GM12878 (cell line): ENCODE measurements around the gene HSF2BP. TPM values are rescaled to one million over a fixed set of nuclear protein-coding genes. Genes with fewer than 3 reads are reported as not detected.

ENCODE experiments used
- BCL11A ChIP-seq: IDR thresholded peaks from 2 replicates; pipeline ENCODE4 v1.6.1; 2011; ENCODE audit warnings: low read depth, low read length
- LARP7 ChIP-seq: fragments of 450-650 bp; IDR thresholded peaks from 2 replicates; pipeline ENCODE4 v1.6.1; 2017; ENCODE audit warnings: mild to moderate bottlenecking
- POLR2AphosphoS2 ChIP-seq: IDR thresholded peaks from 2 replicates; pipeline ENCODE4 v1.6.1; 2011; ENCODE audit warnings: low read depth, mild to moderate bottlenecking, low read length, improper control_type of control experiment, moderate library complexity
- RCOR1 ChIP-seq: conservative IDR thresholded peaks from 2 replicates; pipeline ENCODE4 v1.6.1; 2012; ENCODE audit warnings: low read depth, low read length, improper control_type of control experiment
- ZNF24 ChIP-seq: fragments of 450-650 bp; IDR thresholded peaks from 2 replicates; pipeline ENCODE4 v1.6.1; 2017; ENCODE audit warnings: antibody characterized with exemption, mild to moderate bottlenecking
- polyA plus RNA-seq, 11 experiments: library from polyadenylated mRNA; depleted of rRNA in 4 of 11; unstranded in 6 of 11; stranded (reverse) in 5 of 11; fragments of >200 nt; fragmentation: Nextera tagmentation in 4 of 11; fragmentation: Illumina TruSeq in 1 of 11; extraction: Ambion mirVana in 4 of 11; extraction: Trizol in 1 of 11; gene quantifications; 1 replicate in 1 of 11; 2 replicates in 10 of 11; pipeline versions ENCODE4 v1.2.1 to v1.2.3, GENCODE V29; 2011 to 2016; ENCODE audit warnings: inconsistent platforms in 2 of 11, missing spikeins in 2 of 11, low read depth in 1 of 11
- total RNA-seq, 4 experiments: library from RNA; depleted of rRNA in 3 of 4; stranded (reverse); fragments of >200 nt in 3 of 4; fragmentation: Illumina TruSeq in 1 of 4; extraction: Trizol in 1 of 4; gene quantifications; 2 replicates each; pipeline versions ENCODE4 v1.2.1 to v1.2.3, GENCODE V29; 2013 to 2021
- TF ChIP-seq, protein P1 (sequence below): fragments of 450-650 bp; conservative IDR thresholded peaks from 2 replicates; pipeline ENCODE4 v1.6.1; 2017; ENCODE audit warnings: mild to moderate bottlenecking, moderate library complexity
- TF ChIP-seq, protein P2 (sequence below): IDR thresholded peaks from 2 replicates; pipeline ENCODE4 v1.6.1; 2011; ENCODE audit warnings: mild to moderate bottlenecking, low read depth, low read length, moderate library complexity; ENCODE audit not compliant: insufficient replicate concordance
- TF ChIP-seq, protein P3 (sequence below), 3 experiments: IDR thresholded peaks in 2 of 3; conservative IDR thresholded peaks in 1 of 3; 2 replicates each; pipeline ENCODE4 v1.5.1; 2011; ENCODE audit warnings: low read depth in 3 of 3, low read length in 3 of 3, mild to moderate bottlenecking in 3 of 3, control low read depth in 2 of 3, moderate library complexity in 2 of 3, inconsistent platforms in 1 of 3, mixed read lengths in 1 of 3; ENCODE audit not compliant: control insufficient read depth in 2 of 3, insufficient read depth in 1 of 3; ENCODE audit errors: extremely low read depth in 1 of 3

Gene HSF2BP
- total and polyA plus RNA-seq, 10 of the 15 experiments (the other 5 are each of a cell fraction or from before 2014, with no cell fraction given), result 0.07 to 0.81 (median 0.35) TPM

DNA sequence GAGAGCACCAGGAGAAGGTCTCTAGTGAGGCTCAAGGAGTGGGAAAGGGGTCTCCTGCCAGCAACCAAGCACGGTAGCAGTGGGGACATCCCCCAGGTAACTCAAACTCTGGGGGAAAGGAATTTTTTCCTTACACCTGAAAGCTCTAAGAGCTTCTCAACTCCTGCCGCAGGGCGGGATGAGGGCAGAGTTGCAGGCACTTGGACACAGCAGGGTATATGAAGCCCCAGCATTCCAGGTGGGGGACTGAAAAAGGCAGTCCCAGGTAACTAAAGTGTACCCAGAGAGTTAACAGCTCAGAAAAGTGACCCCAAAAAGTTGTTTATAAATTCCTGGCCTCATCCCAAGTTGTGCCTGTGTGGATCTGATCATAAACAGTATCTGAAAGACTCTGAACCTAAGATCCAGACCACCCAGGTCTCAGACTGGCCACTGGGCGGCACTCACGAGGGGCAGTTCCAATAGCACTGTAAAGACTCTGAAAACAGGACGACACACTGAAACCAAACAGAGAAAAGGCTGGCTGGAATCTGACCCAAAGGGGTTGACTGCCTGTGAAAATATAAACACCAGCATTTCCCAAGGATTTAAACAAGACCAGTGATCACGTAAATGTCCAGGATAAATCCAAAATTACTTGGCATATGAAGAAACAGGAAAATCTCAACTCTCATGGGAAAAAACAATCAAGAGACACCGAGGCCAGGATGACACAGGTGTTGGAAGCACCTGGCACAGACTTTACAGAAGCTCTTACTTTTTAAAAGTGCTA is 47.5 kb downstream of the HSF2BP start (continued):
- TF ChIP-seq, protein P1, sequence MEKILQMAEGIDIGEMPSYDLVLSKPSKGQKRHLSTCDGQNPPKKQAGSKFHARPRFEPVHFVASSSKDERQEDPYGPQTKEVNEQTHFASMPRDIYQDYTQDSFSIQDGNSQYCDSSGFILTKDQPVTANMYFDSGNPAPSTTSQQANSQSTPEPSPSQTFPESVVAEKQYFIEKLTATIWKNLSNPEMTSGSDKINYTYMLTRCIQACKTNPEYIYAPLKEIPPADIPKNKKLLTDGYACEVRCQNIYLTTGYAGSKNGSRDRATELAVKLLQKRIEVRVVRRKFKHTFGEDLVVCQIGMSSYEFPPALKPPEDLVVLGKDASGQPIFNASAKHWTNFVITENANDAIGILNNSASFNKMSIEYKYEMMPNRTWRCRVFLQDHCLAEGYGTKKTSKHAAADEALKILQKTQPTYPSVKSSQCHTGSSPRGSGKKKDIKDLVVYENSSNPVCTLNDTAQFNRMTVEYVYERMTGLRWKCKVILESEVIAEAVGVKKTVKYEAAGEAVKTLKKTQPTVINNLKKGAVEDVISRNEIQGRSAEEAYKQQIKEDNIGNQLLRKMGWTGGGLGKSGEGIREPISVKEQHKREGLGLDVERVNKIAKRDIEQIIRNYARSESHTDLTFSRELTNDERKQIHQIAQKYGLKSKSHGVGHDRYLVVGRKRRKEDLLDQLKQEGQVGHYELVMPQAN, result no peak
- TF ChIP-seq POLR2AphosphoS2 (no peak), LARP7 (no peak), BCL11A (no peak), ZNF24 (no peak), RCOR1 (no peak)
- TF ChIP-seq, protein P2, sequence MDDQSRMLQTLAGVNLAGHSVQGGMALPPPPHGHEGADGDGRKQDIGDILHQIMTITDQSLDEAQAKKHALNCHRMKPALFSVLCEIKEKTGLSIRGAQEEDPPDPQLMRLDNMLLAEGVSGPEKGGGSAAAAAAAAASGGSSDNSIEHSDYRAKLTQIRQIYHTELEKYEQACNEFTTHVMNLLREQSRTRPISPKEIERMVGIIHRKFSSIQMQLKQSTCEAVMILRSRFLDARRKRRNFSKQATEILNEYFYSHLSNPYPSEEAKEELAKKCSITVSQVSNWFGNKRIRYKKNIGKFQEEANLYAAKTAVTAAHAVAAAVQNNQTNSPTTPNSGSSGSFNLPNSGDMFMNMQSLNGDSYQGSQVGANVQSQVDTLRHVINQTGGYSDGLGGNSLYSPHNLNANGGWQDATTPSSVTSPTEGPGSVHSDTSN, result no peak
- TF ChIP-seq, protein P3, sequence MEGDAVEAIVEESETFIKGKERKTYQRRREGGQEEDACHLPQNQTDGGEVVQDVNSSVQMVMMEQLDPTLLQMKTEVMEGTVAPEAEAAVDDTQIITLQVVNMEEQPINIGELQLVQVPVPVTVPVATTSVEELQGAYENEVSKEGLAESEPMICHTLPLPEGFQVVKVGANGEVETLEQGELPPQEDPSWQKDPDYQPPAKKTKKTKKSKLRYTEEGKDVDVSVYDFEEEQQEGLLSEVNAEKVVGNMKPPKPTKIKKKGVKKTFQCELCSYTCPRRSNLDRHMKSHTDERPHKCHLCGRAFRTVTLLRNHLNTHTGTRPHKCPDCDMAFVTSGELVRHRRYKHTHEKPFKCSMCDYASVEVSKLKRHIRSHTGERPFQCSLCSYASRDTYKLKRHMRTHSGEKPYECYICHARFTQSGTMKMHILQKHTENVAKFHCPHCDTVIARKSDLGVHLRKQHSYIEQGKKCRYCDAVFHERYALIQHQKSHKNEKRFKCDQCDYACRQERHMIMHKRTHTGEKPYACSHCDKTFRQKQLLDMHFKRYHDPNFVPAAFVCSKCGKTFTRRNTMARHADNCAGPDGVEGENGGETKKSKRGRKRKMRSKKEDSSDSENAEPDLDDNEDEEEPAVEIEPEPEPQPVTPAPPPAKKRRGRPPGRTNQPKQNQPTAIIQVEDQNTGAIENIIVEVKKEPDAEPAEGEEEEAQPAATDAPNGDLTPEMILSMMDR (IDR thresholded peaks at IDR 0.05 in 2 of 3, conservative IDR thresholded peaks at IDR 0.05 in 1 of 3; ENCODE audit: control insufficient read depth in 2 of 3, extremely low read depth in 1 of 3, insufficient read depth in 1 of 3, low read depth in 3 of 3, low read length in 3 of 3), result peak; percentile 70 to 97 (median 92)
